Retinal pigment epithelial cell (primary cell): ENCODE measurements around the gene PI4K2A.

ENCODE experiments used
- DNase-seq: peaks from one replicate; pipeline ENCODE4 v3.0.0-alpha.2; 2010; ENCODE audit warnings: low read depth
- H3K4me3 ChIP-seq: 2 replicates; pipeline ENCODE4 v1.5.1; 2011; ENCODE audit warnings: mild to moderate bottlenecking, low read length, control low read depth, moderate library complexity
- TF ChIP-seq, protein P1 (sequence below): conservative IDR thresholded peaks from 2 replicates; pipeline ENCODE4 v1.5.1; 2011; ENCODE audit warnings: low read depth, low read length, control low read depth, inconsistent platforms

PI4K2A gene

DNA sequence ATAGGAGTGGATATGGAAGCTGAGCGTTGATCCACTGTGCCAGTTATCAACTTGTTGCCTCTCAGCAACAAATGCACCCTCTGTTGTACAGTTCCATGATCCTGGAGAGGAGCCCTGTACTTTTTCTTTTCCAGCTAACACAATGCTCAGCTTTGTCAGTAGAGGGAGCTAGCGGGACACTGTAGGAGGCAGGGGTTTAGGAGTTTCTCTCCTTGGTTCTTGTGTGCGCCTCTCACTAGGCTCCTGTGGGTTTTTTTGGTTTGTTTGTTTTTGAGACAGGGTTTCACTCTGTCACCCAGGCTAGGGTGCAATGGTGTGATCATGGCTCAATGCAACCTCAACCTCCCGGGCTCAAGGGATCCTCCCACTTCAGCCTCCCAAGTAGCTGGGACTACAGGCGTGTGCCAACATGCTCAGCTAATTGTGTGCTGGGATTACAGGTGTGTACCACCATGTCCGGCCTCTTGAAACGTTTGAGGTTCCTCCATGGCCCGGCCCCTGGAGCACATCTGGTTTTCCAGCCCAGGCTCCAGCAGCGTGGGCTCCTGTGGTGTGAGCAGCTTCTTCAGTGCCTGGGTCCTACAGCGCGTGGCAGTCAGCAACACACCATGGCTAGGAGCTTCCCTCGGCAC, 61.1 kb downstream of the PI4K2A start:
- no peak overlapping the region for H3K4me3 ChIP-seq
- TF ChIP-seq, protein P1, sequence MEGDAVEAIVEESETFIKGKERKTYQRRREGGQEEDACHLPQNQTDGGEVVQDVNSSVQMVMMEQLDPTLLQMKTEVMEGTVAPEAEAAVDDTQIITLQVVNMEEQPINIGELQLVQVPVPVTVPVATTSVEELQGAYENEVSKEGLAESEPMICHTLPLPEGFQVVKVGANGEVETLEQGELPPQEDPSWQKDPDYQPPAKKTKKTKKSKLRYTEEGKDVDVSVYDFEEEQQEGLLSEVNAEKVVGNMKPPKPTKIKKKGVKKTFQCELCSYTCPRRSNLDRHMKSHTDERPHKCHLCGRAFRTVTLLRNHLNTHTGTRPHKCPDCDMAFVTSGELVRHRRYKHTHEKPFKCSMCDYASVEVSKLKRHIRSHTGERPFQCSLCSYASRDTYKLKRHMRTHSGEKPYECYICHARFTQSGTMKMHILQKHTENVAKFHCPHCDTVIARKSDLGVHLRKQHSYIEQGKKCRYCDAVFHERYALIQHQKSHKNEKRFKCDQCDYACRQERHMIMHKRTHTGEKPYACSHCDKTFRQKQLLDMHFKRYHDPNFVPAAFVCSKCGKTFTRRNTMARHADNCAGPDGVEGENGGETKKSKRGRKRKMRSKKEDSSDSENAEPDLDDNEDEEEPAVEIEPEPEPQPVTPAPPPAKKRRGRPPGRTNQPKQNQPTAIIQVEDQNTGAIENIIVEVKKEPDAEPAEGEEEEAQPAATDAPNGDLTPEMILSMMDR = peak; percentile 97
- DNase-seq = no peak

- TF ChIP-seq, protein P1 = no peak
- no peak for DNase-seq
- no peak overlapping the region for H3K4me3 ChIP-seq
These were observed 63.1 kb downstream of the PI4K2A start for GRCh38 chr10:97703398-97704067.

DNA sequence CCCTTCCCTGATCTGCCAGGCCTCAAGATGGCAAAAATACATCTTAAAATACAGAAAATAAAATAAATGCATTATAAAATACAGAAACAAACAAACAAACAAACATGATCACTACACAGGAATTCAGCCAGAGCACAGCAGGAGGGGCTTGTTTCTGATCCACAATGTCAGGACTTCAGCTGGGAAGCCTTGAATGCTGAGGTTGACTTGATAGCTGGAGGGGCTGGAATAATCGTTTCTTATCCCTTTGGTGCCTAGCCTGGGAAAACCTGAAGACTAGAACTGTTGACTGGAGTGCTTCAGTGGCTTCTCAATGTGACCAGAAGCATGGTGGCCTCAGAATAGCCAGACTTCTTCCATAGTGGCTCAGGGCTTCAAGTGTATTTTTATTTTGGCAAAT, 63.9 kb downstream of the PI4K2A start:
- no peak for DNase-seq
- TF ChIP-seq, protein P1 = no peak
- H3K4me3 ChIP-seq = no peak overlapping the region

GRCh38 chr10:97705006-97705670, 64.7 kb downstream of the PI4K2A start:
- DNase-seq = no peak
- TF ChIP-seq, protein P1 = no peak
- no peak overlapping the region for H3K4me3 ChIP-seq

GRCh38 chr10:97707134-97707861, 66.8 kb downstream of the PI4K2A start:
- TF ChIP-seq, protein P1 = no peak
- H3K4me3 ChIP-seq = no peak overlapping the region
- DNase-seq = no peak

DNA sequence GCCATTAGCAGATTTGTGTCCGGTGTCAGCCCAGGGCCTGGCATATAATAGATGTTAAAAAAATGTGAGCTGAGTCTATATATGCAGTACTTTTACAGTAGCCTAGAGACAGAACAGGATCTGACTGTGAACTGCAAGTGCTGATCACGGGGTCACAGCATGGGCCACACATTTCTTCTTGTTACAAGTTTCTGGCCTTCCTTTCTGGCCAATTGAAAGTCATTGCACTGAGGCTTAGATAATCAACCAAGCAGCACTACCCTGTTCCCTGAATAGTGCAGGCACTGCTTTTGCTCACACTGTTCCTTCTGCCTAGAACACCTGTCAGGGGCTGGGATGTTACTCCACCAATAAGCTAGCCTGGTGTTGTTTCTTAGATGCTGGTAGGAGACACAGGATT, 67.7 kb downstream of the PI4K2A start:
- no peak overlapping the region for H3K4me3 ChIP-seq
- DNase-seq = no peak
- TF ChIP-seq, protein P1 = no peak
